Esophagus mucosa (tissue), 1 donor: ENCODE results near the gene ODAM. TPM values are rescaled to one million over a fixed set of nuclear protein-coding genes. Genes with fewer than 3 reads are reported as not detected.
"Not testable (repeated sequence)": the region's sequence is repeated elsewhere in the genome, so short reads cannot be mapped to it uniquely, and the experiment has no call there.

Experiments
- ATAC-seq: fragments of 200-7000 bp; cut with Tn5 transposase; one replicate; pipeline ENCODE4 v1.9.1; 2020
- total RNA-seq: library from RNA; stranded (reverse); gene quantifications from one replicate; pipeline ENCODE4 v1.2.4, GENCODE V29; 2023
- donor health status: DM: yes; HTN: yes; CAD: no.

ODAM gene
- total RNA-seq, 1 donor from 2014 or later = not detected

- no peak for ATAC-seq
Observed at GRCh38 chr4:70225824-70226223, 30.3 kb downstream of the ODAM start, which contains the start of gene FDCSP. Gene FDCSP, plus strand, starts transcription at chr4:70226124. Its CDS starts 5,071 bp downstream, at chr4:70231195.

- no peak for ATAC-seq
Observed at GRCh38 chr4:70236125-70236524, 40.6 kb downstream of the ODAM start.

GRCh38 chr4:70239131-70239883 is 43.8 kb downstream of the ODAM start:
- no peak for ATAC-seq

- no peak for ATAC-seq
Observed at GRCh38 chr4:70239884-70240591, 44.5 kb downstream of the ODAM start.

GRCh38 chr4:70242297-70242696 is 46.8 kb downstream of the ODAM start, which contains the start of gene CSN3:
Gene CSN3, plus strand, starts transcription at chr4:70242597. Its CDS starts 2,223 bp downstream, at chr4:70244820.
- ATAC-seq = not testable (repeated sequence)

- ATAC-seq = no peak
Observed at GRCh38 chr4:70243091-70243490, 47.6 kb downstream of the ODAM start.

GRCh38 chr4:70251250-70251944 is 55.9 kb downstream of the ODAM start:
- ATAC-seq = no peak

- ATAC-seq = no peak
Observed at GRCh38 chr4:70251945-70252277, 56.4 kb downstream of the ODAM start.

Other genes with a start within 250 kb of the ODAM start
- not detected for gene CSN2, start 230.0 kb upstream of the ODAM start, total RNA-seq
- not detected for gene STATH, start 199.8 kb upstream of the ODAM start, total RNA-seq
- not detected for gene HTN3, start 167.3 kb upstream of the ODAM start, total RNA-seq
- not detected for gene HTN1, start 145.3 kb upstream of the ODAM start, total RNA-seq
- not detected for gene PRR27, start 41.5 kb upstream of the ODAM start, total RNA-seq
- gene FDCSP, start 30.4 kb downstream of the ODAM start, total RNA-seq = 53.0 TPM
- not detected for gene CSN3, start 46.9 kb downstream of the ODAM start, total RNA-seq
- gene CABS1, start 139.3 kb downstream of the ODAM start, total RNA-seq = not detected
- gene SMR3A, start 165.0 kb downstream of the ODAM start, total RNA-seq = not detected
- gene SMR3B, start 187.4 kb downstream of the ODAM start, total RNA-seq = not detected
- not detected for gene OPRPN, start 202.2 kb downstream of the ODAM start, total RNA-seq